ENCODE data around the gene SLC25A22.

Gene SLC25A22

DNA sequence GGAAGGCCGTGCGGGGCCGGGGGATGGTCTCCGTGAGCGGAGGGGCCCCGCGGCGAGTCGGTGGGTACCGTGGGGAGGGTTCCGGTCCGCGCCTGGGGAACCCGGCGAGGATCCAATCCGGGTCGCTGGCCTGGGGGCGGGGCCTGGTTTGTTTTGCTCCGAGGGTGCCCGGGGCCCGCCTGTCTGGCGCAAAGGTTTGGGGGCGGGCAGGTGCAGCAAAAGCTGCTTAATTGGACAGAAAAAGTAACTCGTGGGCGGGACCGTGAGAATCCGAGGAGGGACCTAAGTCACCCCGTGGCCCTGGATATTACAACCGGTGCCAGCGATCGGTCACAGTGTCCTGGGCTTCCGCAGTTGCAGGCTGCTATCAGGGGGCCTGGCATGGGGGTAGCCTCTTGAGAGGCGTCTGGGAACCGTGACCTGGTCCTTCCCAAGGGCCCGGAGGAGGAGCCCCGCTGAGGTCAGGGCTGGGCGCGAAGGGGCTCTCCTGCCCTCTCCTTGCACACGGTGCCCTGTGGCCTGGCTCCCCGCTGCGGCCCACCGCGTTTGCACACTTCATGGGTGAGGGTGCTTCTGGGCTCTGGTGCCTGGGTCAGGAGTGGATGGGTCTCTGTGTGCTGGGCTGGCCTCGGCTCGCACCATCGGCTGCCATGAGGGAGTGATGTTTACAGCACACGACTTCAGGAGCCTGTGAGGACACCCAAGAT, 22.0 kb upstream of the SLC25A22 start:
- TF ChIP-seq CTCF (conservative IDR thresholded peaks at IDR 0.05) = no peak
- TF ChIP-seq ZFX (IDR thresholded peaks at IDR 0.05) = no peak
- H3K27ac ChIP-seq = peak overlapping the region; percentile 80

GRCh38 chr11:819129-819931, 21.2 kb upstream of the SLC25A22 start:
- TF ChIP-seq ZFX (IDR thresholded peaks at IDR 0.05) = no peak
- no peak for TF ChIP-seq CTCF (conservative IDR thresholded peaks at IDR 0.05)
- H3K27ac ChIP-seq = peak overlapping the region; percentile 80

GRCh38 chr11:818396-819128, 20.5 kb upstream of the SLC25A22 start, which contains the start of gene PNPLA2:
Gene PNPLA2, plus strand, starts transcription at chr11:818914. Its CDS starts 805 bp downstream, at chr11:819719.
- no peak for TF ChIP-seq CTCF (conservative IDR thresholded peaks at IDR 0.05)
- no peak for TF ChIP-seq ZFX (IDR thresholded peaks at IDR 0.05)
- peak within 1 kb of the TSS; percentile 80 for H3K27ac ChIP-seq

DNA sequence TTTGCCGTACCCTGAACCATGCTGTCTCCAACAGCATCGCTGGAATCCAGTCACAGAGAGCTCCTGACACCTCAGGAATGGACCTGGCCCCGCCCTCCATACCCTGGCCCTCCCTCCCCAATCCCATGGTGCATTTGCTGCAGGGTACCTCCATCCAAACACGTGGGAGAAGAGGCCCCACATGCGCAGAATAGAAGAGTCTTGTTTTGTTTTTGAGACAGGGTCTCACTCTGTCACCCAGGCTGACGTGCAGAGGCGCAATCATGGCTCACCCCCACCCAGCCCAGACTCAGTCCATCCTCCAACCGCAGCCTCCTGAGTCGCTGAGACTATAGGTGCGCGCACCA, 18.3 kb upstream of the SLC25A22 start:
- no peak overlapping the region for H3K27ac ChIP-seq
- no peak for TF ChIP-seq ZFX (IDR thresholded peaks at IDR 0.05)
- TF ChIP-seq CTCF (conservative IDR thresholded peaks at IDR 0.05) = no peak

GRCh38 chr11:815675-816432, 17.8 kb upstream of the SLC25A22 start:
- H3K27ac ChIP-seq = no peak overlapping the region
- no peak for TF ChIP-seq CTCF (conservative IDR thresholded peaks at IDR 0.05)
- TF ChIP-seq ZFX (IDR thresholded peaks at IDR 0.05) = no peak

GRCh38 chr11:813456-814096, 15.5 kb upstream of the SLC25A22 start:
- TF ChIP-seq ZFX (IDR thresholded peaks at IDR 0.05) = no peak
- no peak for TF ChIP-seq CTCF (conservative IDR thresholded peaks at IDR 0.05)
- no peak overlapping the region for H3K27ac ChIP-seq

All from C4-2B (cell line).